Astrocyte of the cerebellum (primary cell): Measurements from ENCODE around the gene CDH8.

ENCODE experiments used
- DNase-seq: peaks from one replicate; pipeline ENCODE4 v3.0.0-alpha.2; 2011; ENCODE audit warnings: low read depth
- H3K4me3 ChIP-seq: 2 replicates; pipeline ENCODE4 v1.5.1; 2011; ENCODE audit warnings: mild to moderate bottlenecking, low read depth, low read length, moderate library complexity
- in situ Hi-C: cut with HindIII; loops from 2 replicates; pipeline ENCODE4 v1.10.0; 2017; ENCODE audit warnings: low sequenced_read_pairs
- TF ChIP-seq, protein P1 (sequence below): IDR thresholded peaks from 2 replicates; pipeline ENCODE4 v1.5.1; 2012; ENCODE audit warnings: low read length, low read depth, moderate library complexity, mild to moderate bottlenecking; ENCODE audit errors: missing control alignments

CDH8 gene

DNA sequence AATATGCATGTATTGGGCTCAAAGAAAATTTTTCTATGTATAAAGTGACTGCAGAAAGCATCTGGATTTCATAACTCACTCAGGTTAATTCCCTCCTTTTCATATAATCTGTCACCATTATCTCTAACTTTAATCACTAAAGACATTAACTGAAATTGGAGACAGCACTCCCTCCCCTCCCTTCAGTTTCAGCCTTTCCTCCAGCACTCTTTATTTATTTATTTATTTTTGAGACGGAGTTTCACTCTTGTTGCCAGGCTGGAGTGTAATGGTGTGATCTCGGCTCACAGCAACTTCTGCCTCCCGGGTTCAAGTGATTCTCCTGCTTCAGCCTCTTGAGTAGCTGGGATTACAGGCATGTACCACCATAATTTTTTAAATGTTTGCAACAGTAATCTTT is 43.1 kb downstream of the CDH8 start:
- DNase-seq, result no peak
- in situ Hi-C loops, result no loop called here
- H3K4me3 ChIP-seq, result no peak overlapping the region
- TF ChIP-seq, protein P1, sequence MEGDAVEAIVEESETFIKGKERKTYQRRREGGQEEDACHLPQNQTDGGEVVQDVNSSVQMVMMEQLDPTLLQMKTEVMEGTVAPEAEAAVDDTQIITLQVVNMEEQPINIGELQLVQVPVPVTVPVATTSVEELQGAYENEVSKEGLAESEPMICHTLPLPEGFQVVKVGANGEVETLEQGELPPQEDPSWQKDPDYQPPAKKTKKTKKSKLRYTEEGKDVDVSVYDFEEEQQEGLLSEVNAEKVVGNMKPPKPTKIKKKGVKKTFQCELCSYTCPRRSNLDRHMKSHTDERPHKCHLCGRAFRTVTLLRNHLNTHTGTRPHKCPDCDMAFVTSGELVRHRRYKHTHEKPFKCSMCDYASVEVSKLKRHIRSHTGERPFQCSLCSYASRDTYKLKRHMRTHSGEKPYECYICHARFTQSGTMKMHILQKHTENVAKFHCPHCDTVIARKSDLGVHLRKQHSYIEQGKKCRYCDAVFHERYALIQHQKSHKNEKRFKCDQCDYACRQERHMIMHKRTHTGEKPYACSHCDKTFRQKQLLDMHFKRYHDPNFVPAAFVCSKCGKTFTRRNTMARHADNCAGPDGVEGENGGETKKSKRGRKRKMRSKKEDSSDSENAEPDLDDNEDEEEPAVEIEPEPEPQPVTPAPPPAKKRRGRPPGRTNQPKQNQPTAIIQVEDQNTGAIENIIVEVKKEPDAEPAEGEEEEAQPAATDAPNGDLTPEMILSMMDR, result no peak

DNA sequence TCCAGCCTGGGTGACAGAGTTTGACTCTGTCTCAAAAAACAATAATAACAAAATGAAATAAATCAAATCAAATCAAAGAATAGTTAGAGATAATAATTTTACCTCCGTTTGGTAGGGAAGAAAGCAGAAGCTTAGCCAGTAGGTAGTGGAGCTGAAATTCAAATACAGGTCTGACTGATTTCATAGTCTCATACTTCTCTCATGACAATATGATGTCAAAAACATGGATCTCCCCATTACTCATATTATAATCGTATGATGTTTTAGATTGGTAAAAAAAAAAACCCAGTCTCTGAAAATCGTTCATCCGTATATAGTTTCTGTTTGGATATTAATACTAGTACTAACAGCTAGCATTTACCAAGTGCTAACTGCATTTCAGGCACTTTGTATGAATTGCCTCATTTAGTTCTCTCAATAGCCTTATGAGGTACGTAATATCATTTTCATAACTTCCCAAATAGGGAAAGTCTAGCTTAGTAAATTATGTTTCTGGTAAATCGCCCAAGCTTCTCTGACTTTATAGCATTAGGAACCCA is 48.7 kb downstream of the CDH8 start:
- H3K4me3 ChIP-seq, result no peak overlapping the region
- no peak for DNase-seq
- in situ Hi-C loops, result no loop called here
- TF ChIP-seq, protein P1, result no peak

DNA sequence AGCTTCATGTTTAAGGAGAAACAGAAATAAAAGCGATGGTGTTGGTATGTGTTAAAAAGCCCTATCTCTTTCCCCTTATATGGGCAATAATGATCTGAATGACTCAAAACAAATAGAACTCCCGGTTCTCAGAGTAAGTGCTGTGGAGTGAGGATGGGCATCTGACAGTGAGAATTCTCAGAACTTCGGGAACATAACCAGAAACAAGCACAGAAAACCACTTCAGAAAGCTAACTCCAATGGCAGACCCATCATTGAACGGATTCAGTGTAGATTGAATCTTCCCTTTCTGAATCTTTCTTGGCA is 67.2 kb downstream of the CDH8 start:
- H3K4me3 ChIP-seq, result no peak overlapping the region
- DNase-seq, result no peak
- in situ Hi-C loops, result no loop called here
- TF ChIP-seq, protein P1, result no peak

DNA sequence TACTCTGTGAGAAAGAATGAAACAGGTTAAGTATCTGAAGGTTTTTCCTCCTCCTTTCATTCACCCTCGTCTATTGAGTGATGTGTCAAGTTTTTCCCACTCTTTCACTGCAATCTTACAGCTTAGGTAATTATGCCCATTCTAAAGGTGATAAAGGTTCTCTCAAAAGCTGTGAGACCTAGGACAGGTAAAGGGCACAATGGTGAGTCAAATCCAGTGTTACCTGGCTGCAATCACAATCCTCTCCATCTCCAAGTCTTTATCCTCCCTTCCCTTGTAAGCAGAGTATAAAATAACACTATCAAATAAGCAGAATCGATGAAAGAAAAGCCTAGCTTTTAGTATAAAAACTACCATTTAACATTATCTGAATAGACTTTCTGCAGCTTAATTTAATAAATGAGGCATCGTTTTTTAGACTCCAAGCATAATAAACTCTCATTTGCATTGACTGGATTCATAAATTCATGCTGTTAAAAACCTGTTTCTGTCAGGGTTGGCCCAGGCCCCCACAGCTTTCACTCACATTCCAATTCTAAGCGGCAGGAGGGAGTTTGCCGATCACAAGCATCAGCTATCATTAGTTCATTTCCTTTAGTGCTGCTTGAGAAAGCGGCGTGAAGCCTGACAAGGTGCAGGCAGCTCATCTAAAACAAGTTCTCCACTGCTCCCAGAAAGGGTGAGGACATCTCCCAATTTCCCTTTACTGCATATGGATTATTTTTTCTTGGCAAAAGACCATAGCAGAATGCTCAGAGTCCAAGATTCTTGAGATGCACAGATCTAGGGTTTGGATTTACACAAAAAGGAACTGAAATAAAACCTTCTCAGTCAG is 67.8 kb downstream of the CDH8 start:
- TF ChIP-seq, protein P1, result no peak
- no peak overlapping the region for H3K4me3 ChIP-seq
- no peak for DNase-seq
- in situ Hi-C loops, result no loop called here

DNA sequence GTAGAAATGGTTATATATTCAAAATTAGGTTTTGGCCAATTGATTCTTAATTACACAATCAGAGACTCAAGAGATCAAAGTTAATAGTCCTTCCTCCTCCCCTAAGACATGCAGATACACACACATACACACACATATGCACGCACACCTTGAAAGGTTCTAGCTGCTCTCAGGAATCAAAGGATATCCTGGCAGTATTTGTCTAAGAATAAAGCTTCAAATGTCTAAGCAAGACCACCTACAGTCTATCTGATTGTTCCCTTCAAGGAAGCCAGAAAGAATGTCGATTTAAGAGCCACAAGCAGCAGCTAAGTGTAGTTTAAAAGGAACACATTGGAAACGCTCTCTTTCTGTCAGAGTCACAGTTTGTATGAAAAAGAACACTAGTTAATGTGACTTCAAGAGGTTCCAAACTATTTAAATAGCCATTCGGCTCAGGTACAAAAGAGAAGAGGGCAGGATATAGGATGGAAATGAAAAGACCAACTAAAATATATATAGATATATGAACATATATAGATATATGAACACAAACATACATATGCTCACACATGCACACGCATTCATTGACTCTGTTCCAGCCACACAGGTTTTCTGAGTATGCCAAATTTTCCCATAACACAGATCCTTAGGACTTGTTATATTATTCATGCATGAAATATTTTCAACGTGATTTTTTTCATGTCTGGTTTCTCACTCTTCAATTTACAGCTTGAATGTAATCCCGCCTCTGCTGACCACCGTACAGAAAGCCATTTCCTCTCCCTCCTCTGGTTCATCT is 79.0 kb downstream of the CDH8 start:
- in situ Hi-C loops, result no loop called here
- H3K4me3 ChIP-seq, result no peak overlapping the region
- TF ChIP-seq, protein P1, result no peak
- DNase-seq, result no peak

DNA sequence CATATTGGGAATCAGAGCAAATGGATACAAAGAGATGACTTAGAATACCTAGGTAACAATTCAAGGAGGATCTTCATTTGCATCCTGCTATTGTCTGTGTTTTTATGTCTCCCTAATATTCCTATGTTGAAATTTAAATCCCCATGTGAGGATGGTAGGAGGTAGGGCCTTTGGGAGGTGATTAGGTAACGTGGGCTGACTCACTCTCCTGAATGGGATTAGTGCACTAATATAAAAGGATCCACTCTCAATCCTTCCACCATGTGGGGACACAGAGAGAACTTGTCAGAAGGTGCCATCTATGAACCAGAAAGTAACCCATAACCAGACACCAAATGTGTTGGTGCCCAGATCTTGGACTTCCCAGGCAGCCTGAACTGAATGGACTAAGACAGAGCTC is 83.4 kb downstream of the CDH8 start:
- DNase-seq, result no peak
- TF ChIP-seq, protein P1, result no peak
- in situ Hi-C loops, result no loop called here
- no peak overlapping the region for H3K4me3 ChIP-seq
